ENCODE results near the gene NOXRED1.
A peak's percentile ranks its signal among the peaks of the same experiment; 100 is the strongest.
"Not testable (repeated sequence)": the region's sequence is repeated elsewhere in the genome, so short reads cannot be mapped to it uniquely, and the experiment has no call there.

NOXRED1 gene, protein sequence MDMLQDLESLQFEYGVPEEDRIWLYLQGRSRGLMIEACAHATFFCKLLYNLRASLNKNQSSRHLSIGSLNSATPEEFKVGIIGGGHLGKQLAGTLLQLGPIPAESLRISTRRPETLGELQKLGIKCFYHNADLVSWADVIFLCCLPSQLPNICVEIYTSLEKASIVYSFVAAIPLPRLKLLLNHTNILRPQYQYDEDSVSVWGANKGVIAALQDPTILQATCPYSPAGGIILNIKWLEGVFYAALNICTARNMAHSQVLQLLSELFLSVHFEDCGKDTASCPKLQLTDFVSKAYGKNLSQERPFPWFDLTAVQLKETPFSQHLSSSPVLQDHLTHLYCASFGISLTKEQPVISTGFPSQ

DNA sequence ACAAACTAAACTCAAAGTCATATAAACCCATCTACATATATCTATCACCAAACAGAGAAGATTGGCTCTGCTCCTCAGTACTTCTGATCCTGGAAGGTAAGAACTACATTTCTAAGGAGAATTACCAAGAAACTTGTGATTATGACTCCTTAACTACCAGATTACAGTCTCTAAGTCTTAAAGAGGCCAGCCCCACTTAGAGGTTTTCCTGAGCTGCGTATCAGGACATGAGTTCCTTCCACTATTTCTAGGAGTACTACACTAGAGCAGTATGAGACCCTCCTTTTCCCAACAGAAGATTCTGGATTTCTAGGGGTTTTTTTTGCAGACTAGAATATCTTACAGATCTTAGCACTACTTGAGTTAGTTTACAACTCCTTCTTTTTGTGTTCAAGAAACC is at the start of gene NOXRED1:
Gene NOXRED1, minus strand, starts transcription at position 101 of the 400 bp plus-strand sequence. CDS start 634 bp downstream, outside the sequence.
- no peak for DNase-seq

DNA sequence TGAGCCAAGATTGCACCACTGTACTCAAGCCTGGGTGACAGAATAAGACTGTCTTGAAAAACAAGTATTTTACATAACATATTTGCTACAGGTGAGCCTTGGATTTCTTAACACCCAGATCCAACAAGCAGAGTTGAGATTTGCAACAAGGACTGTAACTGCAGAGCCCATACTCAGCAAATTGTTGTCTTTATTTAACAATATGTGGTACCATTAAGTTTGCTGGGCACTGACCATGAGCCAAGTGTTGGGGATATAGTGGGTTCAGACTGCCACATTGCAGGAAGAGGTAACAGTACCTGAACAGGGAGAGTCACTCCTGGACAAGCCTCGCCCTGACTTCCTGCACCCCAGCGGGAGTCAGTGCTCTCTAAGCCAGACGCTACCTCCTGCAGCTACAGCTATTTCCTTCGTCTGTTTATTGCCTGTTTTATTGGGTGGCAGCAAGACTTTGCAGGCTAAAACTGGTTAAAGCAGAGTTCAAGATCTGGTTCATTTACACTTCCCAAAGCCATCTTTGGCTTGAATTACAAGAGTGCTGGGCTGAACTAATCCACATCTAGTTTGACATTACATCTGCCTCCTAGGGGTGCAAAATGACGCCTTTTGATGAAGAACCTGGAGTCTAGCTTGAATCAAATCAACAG is 47.0 kb upstream of the NOXRED1 start:
- DNase-seq = no peak

DNA sequence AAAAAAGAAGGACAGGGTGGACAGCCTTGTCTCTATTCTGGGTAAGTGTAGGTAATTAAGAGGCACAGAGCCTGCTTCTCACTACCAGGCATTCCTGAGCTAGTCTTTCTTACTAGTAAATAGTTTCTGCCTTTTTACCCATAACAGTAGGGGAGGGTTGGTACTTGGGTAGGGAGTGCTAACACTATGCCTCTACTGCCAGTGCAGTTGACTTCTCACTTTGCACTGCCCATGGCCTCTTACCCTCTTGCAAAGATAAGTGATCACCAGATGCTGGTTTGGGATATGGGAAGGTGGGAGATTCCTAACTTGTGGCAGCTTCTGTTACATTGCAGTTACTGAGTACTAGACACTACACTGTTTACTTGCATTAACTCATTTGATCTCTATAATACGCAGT is 46.2 kb upstream of the NOXRED1 start:
- DNase-seq = no peak

DNA sequence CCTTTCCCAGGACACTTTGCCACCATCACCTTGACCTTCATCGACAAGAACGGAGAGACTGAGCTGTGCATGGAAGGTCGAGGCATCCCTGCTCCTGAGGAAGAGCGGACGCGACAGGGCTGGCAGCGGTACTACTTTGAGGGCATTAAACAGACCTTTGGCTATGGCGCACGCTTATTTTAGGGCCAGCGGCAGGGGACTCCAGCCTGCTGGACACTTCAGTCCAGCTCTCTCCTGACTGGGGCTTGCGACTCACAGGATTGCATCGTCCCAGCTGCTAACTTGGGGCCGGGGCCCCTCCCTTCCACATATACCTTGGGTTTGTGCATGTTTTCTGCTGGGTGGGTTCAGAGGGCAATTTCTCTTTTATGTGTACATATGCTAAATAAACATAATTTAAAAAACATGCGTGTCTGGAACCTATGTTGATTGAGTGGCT is 45.8 kb upstream of the NOXRED1 start:
- DNase-seq = no peak

DNA sequence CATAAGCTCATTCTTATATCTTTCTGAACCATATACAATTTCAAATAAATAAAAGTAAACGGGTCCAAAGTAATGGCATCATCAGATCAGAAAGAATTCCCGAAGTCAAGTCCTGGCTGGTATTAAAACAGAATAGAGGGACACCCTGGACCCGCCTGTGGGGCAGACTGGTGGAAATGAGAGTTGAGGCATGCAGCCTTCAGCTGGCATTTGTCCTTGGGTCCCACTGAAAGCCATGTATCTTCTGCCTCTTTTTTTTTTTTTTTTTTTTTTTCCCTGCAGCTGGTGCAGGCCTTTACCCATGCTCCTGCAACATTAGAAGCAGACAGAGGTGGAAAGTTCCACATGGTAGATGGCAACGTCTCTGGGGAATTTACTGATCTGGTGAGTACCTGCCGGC is 44.5 kb upstream of the NOXRED1 start:
- DNase-seq = no peak

DNA sequence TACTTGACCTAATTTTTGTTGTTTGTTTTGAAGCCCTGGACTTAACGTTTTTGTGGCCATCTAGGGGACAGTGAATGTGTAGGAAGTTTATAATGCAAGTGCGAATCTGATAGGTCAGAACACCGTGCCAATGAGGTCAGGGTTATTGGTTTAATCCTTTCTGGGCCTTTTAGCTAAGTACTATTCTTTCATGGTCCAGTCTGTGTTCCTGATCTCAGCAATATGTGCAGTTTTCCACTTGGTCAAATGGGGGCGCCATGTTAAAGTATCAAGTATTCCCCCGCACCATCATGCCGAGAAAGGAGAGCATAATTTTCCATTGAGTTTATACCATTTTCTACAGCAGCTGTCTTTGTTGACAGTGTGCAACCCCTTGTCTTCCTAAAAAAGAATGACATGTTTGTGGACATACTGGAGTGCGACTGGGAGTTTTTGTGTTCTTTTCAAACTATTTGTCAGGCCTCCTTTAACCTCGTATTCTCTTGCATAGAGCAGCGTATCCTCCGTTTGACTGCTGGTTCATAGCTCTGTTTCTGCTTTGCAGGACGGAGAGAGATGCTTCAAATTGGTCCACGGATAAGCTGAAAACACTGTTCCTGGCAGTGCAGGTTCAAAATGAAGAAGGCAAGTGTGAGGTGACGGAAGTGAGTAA is 35.9 kb upstream of the NOXRED1 start:
- DNase-seq = no peak

DNA sequence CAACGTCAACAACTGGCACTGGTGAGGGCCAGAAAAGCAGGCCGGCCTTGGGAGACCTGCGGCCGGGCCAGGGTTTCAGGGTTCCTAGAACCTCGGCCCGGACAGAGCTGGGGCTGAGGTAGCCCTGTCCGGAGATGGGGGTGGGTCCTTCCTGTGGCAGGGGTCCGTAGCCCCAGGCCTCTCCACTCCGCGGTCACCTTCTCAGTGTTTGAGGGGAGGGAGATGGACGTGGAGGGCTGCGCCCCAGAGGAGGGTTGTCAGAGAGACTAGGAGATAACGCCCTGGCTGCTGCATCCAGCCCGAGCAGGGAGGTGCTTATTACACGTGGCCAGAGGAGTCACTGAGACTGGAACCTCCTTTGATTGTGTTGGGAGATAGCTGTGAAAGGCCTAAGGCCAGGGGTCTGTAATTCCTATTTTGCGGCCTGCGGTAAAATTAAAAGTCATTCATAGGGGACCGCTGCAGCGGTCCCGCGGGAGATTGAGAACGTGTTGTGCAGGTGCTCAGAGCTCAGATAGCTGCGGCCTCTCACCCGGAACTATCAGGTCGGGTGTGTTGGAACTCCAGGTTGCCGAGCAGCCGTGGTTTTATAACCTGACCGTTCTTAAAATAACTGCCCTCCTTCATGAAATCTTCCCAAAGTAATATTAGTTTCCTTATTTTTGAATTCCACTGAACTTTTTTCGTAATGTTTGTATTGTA is 35.1 kb upstream of the NOXRED1 start:
- DNase-seq = no peak

DNA sequence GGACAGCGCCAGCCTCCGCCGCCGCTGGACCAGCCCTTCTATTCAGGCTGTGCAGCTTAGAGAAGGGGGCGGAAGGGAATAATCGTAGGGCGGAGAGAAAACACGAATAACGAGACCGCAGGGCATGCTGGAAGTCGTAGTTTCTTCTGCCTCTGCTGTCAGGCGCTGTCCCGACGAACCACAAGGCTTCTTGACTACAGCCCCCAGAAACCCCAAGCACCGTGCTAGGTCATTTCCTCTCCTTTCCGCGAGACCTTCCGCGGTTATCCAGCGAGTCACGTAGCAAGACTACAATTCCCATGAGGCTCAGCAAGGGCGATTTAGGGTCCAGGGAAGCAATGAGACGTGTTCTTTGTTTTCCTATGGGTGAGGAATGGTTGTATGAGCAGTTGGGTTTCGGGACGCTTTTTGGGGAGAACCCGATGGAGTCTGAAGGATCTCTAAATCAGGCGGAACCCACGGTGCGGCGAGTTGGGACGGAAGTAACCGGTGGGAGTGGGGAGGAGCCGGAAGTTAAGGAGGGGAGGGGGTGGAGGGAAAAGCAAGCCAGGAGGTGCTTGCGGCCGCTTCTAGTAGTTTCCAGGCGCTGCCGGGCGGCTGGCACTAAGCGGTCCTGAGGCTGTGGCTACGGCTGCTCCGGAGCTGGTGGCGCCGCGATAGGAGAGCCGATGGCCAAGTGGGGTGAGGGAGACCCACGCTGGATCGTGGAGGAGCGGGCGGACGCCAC is 34.4 kb upstream of the NOXRED1 start, which contains the start of the genes AHSA1 and VIPAS39:
Gene AHSA1, plus strand, starts transcription at position 572 of the 727 bp plus-strand sequence. Its CDS starts 97 bp downstream, at position 669.
Gene VIPAS39, minus strand, starts transcription at position 80 of the 727 bp plus-strand sequence. CDS start 3,499 bp downstream, outside the sequence.
- peak; percentile 71 for DNase-seq

DNA sequence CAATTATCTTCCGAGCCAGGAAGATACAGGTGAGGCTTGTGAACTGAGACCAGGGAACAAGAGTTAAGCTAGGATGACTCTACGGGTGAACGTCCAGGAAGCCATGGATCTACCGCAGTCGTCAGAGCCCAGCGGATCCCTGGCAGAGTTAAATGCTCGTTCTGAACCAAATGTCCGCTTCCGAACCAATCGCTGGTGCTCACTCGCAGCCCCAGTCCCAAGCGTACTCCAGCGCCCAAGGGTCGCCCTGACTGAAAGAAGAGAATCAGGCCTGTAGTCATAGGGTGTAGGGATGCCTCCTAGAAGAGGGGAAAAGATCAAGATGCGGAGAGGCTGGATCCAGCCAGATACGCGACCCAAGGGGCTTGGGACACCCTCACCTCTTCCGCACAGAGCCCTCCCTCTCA is 33.8 kb upstream of the NOXRED1 start:
- DNase-seq = no peak

DNA sequence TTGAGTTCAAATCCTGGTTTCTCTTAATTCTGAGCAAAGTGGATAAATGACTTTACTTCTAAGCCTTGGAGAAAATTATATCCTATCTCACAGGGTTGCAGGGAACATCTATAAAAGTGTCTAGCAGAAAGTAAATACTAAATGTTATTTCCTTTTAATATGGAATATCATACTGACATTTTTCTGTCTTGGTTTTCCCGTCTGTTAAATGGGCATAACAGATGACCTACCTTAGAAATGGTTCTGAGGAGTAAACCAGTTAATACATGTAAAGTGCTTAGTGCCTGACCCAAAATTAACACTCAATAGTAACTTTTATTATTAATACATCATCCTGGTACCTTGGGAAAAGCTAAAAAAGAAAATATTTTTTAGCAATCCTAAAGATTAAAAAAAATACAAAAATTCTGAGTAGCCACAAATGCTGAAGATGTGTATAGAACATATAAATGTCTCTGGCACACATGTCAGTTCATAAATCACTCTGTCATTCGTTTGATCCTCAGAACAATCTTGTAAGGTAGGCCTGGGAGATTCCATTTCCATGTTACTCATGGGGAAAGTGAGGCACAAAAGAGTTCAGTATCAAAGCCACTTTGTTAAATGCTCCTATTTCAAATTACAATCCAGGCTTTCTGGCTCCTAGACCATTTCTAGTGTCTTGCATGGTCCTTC is 32.8 kb upstream of the NOXRED1 start:
- DNase-seq = no peak

DNA sequence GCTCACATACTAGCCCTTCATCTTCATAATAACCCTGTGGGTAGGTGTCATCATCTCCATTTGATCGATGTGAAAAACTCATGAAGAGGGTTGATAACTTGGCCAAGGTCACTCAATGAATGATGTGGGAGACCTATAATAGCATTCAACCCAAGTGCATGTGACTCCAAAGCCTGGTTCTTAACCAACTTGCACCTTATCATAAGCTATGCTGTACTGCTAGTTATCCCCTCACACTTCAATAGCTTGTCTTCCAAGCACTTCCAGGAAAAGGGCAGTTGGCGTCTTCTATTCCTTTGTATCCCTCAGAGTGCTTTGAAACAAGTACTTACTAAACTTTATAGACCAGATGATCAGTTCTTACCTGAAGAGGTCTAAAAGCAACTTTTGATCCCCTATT is 18.9 kb upstream of the NOXRED1 start:
- DNase-seq = no peak

DNA sequence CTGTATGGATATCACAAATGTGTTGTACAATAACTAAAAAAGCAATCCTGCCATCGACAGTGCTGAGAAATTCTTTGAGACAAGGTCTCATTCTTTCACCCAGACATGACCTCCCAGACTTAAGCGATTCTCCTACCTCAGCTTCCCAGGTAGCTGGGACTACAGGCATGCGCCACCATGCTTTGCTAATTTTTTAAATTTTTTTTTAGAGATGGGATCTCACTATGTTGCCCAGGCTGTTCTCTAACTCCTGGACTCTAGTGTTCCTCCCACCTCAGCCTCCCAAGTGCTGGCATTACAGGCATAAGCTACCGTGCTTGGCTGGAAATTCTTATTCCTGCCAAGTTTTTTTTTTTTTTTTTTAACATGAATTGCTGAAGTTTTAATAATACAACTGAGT is 16.5 kb upstream of the NOXRED1 start:
- no peak for DNase-seq

DNA sequence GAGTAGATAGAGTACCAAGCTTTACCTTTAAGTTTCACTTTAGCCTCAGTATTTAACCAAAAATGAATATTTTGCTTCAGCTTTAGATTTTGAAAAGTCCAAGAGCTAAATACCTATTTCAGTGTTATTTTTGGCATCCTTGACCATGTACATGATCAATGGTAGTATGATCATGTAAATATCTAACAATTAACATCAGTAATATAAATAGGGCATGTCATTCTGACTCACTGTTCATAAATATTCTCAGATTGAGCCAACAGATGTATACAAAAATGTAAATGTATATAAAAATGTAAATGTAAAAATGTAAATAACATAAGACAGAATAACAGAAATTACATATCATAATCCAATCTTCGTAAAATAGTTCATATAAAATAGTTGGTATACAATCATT is 15.3 kb upstream of the NOXRED1 start:
- DNase-seq = no peak

DNA sequence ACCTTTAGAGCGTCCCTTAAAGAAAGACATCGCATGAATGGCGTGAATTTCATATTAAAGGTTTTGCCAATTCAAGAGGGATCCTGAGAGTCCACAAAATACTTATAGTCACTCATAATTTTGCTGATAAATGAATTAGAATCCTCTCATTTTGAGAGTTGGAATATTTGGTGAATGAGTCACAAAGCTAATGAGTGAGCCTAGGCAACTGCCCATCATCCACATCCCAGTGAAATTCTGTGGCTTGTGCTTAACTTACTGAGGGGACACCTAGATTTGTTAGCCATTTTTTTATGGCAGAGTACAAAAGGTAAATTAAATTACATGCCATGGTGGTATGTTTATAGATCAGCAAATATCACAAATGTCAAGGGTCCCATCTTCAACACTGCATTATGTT is 12.7 kb upstream of the NOXRED1 start:
- DNase-seq = no peak

DNA sequence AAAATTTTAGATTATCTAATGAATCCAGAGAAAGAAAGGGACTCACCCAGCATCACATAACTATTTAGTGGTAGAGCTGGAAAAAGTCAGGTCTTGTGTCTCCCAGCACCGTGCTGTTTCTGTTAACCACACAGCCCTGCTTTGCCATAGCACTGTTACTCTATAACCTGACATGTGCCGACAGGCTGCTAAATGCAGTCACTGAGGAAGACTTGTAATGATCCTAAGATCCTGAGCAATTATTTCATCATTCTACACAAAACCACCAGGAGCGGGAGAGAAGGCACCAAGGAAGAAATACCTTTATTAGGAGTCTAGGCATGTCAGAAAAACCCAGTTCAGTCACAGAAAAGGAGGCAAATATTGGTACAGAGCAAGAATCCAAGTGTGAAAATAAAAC is 3.1 kb upstream of the NOXRED1 start:
- DNase-seq = no peak

DNA sequence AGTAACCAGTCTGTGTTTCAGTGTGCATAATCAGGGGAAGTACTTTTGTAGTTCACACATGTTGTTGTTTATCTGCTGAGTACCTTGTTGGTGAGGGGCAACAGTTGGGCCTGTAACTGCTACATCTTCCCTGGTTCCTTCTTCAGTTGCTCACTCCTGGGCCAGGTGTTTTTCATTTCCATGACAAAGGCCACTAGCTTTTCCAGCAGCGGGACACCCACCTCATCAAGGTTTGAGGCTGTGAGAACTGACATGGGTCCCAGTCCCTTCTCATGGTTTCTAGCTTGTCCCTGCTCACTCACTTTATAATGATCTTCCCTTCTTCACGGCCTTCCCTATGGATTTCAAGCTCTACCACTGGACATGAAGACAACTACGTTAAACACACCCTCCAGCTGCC is 1.5 kb upstream of the NOXRED1 start:
- no peak for DNase-seq

DNA sequence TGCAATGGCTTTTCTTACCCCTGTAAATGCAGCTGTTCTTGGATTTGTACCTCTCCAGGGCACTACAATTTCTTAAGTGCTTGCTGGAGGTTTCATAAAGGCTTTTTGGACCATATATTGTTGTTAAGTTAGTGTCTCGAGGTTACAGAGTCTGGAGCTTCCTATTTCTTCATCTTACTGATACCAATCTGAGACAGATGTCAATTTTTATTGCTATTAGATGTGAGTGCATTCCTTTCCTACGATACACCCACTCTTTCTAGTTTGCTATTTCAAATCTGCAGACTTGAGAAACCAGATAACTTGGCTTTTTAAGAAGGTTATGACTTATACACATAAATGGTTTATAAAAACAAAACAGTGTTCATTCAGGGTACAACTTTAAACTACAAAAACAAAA is 2.1 kb downstream of the NOXRED1 start:
- DNase-seq = no peak

DNA sequence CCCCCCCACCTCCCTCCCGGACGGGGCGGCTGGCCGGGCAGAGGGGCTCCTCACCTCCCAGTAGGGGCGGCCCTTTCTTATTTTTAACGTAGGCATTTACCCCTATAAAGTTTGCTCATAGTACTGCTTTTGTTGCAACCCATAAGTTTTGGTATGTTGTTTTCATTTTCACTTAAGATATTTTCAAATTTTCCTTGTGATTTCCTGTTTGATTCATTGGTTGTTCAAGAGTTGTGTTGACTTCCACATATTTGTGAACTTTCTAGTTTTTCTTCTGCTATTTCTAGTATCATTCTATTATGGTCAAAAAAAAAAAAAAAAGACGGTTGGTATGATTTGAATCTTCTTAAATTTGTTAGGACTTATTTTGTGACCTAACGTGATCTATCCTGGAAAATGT is 6.5 kb downstream of the NOXRED1 start:
- no peak for DNase-seq

DNA sequence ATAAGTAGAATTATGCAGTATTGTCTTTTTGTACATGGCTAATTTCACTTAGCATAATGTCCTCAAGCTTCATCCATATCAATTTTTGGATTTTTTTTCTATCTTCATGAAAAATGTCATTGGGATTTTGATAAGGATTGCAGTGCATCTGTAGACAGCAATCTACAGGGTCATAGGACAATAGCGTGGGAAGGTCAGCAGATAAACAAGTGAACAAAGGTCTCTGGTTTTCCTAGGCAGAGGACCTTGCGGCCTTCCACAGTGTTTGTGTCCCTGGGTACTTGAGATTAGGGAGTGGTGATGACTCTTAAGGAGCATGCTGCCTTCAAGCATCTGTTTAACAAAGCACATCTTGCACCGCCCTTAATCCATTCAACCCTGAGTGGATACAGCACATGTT is 7.2 kb downstream of the NOXRED1 start:
- DNase-seq = not testable (repeated sequence)

DNA sequence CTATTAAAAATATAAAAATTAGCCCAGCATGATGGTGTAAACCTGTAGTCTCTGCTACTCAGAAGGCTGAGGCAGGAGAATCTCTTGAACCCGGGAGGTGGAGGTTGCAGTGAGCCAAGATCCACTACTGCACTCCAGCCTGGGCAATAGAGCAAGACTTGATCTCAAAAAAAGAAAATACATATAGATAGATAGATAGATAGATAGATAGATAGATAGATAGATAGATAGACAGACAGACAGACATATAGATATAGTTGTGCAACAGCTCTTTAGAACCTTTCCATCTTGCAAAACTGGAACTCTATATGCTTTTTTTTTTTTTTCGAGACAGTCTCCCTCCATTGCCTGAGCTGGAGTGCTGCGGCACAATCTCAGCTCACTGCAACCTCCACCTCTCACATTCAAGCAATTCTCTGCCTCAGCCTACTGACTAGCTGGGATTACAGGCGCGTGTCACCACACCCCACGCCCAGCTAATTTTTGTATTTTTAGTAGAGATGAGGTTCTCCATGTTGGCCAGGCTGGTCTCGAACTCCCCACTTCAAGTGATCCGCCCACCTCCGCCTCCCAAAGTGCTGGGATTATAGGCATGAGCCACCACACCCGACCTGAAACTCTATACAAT is 7.8 kb downstream of the NOXRED1 start:
- DNase-seq = not testable (repeated sequence)

DNA sequence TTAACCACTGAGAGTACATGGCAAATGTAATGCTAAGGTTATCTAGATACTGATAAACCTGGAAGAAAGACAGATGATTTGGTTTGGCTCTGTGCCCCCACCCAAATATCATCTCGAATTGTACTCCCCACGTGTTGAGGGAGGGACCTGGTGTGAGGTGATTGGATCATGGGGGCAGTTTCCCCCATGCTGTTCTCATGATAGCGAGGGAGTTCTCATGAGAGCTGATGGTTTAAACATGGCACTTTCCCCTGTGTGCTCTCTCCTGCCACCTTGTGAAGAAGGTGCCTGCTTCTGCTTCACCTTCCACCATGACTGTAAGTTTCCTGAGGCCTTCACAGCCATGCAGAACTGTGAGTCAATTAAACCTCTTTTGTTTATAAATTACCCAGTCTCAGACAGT is 14.2 kb downstream of the NOXRED1 start:
- no peak for DNase-seq

All from 8988T (cell line).